ENCODE results near the gene USP33.

- no peak for TF ChIP-seq CTCF (IDR thresholded peaks at IDR 0.05)
- no peak for TF ChIP-seq POLR2A (IDR thresholded peaks at IDR 0.05)
These were observed 87.3 kb downstream of the USP33 start for GRCh38 chr1:77672374-77672773.
